HG03066 (cell line): ENCODE data around the gene ARHGAP29.

Experiments used
- ATAC-seq: cut with Tn5 transposase; IDR thresholded peaks from one replicate; pipeline ENCODE4 v1.9.1; 2021; ENCODE audit warnings: low read depth; ENCODE audit not compliant: unreplicated experiment

Gene ARHGAP29

DNA sequence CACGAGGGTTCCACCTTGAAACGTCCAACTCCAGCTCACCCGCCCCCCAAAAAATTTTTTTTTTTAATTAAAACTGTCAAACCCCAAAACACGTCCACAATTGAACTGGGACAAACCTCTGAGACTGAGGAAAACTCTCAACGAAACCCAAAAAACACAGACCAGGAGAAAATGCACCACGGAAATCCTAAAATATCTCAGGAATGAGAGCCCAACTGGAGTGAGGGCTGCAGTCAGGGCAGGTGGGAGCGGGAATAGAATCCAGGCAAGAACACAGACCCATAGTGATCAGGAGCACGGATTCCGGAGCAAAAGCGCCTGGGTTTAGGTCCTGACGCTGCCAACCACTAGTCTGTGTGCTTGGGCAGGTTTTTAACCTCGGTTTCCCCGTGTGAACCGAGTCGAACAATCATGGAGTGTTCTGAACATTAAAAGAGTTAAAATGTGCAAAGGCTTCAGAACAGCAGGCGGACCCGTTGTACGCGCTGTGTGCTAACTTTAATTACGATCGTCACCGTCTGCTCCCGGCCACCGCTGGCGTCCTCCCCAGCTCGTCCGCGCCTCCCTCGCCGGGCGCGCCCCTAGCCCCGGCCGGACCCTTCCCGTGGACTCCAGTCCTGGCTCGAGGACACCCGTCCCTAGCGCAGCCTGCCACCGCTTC is 624 bp downstream of the ARHGAP29 start:
- peak; percentile 5 for ATAC-seq

DNA sequence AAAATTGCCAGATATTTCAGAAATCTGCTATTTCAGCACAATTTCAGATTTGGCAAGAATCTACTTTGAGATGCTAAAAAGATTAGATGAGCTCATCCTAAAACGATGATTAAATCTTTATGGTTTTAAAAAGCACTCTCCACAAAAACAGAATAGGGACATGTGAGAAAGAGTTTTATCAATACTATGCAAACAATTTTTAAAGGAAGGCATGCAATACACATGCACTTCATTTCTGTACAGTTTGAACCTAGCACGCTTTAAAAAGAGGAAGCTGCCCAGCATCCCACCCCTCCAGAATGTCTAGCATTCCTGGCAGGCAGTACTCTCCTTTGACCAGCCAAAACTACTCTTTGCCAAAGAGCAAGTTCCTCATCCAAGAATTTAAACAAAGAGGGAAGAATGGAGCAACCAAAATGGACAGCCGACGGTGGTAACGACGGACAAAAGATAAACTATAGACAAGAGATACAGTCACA is 1.3 kb downstream of the ARHGAP29 start:
- ATAC-seq: no peak

DNA sequence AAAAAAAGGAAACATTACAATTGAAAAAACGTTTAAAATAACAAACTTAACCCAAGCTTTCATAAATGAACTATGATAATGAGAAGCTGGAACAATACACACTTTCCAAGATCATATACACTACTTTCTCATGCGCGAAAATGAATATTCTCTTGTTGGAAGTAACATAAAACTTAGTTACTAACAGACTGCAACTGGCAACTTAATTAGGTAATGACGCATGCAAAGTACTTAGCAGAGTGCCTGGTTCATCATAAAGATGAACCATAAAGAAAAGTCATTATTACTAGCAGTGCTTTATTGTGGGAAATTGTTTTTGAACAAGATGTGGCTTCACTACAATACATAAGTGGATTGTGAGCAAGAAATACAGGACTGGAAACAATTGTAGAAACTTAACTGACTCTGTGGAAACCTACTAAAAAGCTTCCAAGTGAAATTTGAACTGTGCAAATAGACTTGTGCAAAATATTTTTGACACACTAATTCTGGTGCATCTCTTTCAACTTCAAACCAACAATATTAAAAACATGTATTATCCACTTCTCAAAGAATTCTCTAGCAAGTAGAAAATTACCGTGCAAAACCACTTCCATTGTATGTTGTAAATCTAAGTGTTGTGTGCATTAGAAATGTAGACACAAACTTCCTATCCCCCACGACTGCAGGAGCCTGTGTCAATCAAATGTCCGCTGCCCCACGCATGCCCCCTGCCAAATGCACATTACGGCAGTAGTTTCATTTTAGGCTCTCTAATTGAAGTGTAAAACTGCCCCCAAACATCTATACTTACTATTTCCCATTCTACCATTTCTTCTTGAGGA is 2.0 kb downstream of the ARHGAP29 start:
- ATAC-seq: no peak

DNA sequence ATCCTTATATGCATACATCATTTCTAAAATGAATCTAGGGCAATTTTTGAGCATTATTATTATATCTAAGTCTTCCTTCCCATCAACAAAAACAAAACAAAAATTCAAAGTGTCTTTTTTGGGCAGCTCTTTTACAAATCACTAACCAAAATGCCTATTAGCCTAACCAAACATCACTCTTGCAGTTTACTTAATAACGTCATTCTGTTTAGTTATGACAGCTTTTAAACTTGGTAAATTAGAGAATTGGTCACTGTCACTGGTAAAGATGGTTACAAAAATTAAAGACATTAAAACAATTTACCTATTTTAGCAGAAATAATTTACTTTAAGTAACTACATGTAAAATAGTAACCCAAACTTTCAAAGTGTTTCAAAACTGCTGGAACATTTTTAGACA is 2.8 kb downstream of the ARHGAP29 start:
- ATAC-seq: no peak

DNA sequence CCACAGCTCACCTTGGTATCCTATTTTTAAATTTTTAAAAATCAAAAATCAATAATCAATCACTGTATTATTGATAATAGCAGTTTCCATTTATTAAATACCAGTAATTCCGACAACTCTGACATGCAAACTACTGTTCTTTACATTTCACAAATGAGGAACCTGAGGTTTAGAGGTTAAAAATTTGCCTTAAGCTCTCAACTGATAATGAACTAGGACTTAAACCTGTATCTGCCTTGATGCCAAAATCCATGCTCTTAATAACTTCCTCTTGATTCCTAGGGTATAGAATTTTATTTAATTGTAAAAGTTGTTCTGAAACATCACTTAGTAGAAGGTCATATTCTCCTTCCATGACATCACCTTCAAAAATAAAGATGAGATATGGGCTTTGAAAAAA is 5.6 kb downstream of the ARHGAP29 start:
- ATAC-seq: no peak

DNA sequence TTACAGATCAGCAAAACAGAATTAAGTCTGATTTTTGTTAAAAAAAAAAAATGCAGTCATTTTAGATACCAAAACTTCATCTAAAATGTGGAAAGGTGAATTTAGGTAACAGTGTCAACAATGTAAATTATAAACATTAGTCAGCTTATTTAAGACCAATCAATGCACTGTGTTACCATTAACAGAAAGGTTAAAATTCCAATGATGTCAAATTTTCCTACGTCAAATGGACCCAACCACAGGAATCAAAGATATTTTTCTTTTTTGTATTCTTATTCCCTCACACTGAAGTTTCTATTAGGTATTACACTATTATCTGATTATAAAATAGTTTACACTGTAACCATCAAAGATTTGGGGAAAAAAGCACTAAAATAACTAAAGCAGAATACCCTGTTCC is 6.5 kb downstream of the ARHGAP29 start:
- ATAC-seq: no peak

DNA sequence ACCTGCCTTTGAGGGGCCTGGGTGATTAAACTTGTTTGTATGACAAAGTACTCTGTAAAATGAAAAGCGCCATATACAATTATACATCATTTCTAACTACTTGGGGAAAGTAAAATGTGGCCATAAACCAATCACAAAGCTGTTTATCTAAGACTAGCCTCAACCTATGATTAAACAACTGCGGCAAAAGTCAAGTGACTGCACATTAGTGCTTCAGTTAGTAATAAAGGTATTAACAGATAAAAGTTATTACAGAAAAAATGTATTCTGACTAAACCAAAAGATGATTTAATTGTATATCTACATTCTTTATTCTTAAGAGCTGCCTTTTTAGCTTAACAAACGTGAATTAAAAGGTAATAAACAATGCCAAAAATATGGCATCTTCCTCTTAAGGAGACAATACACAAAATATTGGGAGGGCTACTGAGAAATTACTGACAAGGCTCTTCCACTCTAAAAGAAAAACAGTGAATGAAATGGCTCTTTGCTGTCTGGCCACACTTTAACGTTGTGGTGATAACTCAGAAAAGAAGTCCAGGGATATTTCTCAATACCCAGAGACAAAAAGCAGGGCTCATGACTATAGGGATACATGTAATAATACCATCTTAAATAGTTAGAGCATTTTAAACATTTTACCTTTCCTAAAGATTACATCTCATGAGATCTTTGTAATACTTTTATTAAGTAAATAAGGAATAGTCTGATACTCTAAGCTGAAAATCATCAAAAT is 8.6 kb downstream of the ARHGAP29 start:
- no peak for ATAC-seq

DNA sequence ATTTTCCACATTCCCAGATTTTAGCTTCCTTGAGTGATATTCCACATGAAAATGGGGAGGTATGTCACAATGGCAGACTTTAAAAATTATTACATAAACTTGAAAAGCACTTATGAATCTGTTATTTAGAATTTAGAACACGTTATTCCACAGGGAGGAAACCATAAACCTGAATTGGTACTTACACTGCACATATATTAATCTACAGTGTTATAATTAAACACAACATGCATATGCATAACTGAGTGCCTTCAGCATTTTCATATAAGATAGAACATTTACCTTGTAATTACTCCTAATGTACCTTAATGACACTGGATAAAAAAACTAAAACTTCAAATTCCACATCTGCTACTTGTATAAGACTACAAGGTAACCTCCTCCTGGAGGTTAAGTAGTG is 9.8 kb downstream of the ARHGAP29 start:
- no peak for ATAC-seq

DNA sequence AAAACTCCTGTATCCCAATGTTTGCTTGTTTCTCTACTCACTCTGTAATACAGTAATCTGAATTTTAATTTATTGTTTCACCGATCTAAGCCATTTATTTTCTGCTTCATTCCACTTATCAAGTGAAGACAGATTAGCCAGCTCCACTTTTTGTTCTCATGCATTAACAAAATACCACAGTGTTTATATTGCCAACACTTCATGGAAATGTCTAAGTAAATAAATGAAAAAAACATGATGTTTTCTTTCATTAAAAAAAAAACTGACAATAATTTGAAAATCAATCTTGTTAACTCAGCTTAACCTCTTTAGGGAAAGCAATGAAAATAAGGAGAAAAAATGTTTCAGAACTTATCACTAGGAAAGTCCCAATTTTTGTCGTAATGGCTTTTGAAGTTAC is 11.5 kb downstream of the ARHGAP29 start:
- no peak for ATAC-seq

DNA sequence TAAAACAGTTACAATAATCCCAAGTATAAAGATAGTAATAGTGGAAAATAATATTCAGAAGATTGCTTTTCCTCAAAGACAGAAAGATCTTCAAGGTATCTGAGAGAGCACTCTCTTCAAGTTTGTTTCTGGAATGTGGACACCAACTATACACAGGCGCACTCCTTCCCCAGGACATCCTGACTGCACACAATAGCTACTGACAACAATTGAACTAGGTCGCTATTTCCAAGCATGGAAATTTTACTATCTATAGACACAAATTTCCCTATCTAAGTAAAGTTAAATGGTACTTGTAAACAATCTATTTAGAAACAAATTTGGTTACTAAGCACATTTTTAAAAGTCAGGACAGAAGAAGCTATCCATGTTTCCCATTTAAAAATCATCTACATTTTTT is 19.1 kb downstream of the ARHGAP29 start:
- ATAC-seq: no peak

DNA sequence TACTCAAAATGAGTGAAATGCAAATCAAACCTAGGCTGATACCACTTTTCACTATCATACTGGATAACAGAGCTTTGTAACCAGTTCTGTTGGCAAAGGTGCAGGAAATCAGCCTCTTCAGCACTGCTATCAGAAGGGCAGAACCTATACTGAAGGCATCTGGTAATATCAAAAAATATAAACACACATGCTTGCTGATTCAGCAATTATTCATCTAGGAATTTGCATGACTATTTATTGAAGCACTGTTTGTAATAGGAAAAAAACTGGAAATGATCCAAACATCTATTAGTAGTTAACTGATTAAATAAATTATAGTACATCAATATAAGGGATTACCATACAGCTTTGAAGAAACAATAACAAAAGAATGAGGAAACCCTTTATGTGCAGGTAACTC is 21.4 kb downstream of the ARHGAP29 start:
- no peak for ATAC-seq

DNA sequence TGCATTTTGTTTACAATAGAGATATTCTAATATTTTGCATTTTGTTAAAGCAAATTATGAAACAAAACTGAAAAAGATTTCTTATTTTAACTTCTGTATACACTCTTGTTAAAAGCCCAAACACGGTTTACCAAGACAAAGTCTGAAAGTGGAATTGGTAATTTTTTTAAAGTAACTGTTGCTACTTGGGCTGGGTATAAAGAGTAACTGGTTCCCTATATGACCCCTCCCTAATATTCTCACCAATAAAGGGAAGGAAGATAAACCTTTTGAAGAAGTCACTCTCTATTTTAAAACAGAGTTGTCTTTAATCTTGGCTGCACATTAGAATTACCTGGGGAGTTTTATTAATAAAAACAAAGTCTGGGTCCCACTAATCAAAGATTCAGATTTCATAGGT is 27.4 kb downstream of the ARHGAP29 start:
- no peak for ATAC-seq

DNA sequence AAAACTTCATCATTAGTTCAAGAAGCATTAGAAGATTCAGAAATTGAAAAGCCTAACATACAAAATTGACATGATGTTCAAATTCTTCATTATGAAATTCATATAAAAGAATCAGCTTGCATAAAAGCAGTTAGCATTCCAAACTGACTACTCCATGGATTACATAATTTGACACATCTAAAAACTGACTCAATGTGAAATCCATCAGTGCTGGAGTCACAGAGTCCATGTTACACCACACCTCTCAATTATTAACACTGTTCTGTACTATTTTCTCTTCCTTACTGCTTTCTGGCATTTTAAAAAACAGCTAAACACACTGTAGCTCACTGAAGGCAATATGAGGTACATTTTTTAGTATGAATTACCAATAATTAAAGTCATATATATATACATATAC is 28.0 kb downstream of the ARHGAP29 start:
- no peak for ATAC-seq

DNA sequence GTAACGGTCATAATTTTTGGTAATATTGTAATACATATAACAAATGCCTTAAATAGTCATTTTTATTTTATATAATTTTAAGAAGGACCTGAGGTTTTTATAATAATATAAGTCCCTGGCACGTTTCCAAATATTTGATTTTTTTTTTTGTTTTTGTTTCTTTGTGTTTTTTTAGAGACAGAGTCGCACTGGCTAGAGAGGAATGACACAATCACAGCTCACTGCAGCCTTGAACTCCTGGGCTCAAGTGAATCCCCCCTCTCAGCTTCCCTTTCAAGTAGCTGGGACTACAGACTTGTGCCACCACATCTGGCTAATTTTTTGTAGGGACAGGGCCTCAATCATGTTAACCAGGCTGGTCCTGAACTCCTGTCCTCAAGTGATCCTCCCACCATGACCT is 29.7 kb downstream of the ARHGAP29 start:
- no peak for ATAC-seq

DNA sequence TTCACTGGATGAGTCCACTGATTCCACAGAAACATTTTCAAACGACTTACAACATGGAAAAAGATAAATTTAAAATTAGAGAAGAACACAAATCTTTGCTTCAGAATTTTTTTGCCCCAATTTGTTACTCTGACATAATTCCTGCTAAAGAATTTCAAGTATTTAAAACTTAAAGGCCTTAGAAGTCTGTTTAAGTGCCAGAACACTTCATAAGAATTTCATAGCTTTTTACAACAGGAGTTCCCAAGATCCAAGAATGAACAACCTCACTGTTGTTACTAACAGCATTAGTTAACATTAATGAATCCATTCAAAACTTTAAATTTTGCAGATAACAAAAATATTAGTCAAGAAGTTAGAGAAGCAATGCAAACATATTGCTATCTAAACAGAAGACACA is 31.7 kb downstream of the ARHGAP29 start:
- no peak for ATAC-seq

DNA sequence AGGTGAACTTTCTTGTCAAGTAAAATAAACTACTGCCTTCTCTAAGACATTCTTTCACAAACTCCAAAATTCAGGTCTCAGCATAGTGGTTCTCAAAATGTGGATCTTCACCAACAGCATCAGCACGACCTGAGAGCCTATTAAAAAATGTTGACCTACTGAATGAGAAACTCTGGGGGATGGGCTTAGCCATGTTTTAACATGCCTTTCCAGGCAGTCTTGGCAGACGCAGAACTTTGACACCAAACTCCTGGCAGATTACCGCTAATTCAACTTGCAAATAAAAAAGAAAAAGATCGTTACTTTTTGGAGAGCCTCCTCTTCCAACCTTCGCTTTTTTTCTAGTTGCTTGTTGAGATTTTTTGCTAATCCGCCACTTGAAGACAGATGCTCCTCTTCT is 35.1 kb downstream of the ARHGAP29 start:
- ATAC-seq: no peak

DNA sequence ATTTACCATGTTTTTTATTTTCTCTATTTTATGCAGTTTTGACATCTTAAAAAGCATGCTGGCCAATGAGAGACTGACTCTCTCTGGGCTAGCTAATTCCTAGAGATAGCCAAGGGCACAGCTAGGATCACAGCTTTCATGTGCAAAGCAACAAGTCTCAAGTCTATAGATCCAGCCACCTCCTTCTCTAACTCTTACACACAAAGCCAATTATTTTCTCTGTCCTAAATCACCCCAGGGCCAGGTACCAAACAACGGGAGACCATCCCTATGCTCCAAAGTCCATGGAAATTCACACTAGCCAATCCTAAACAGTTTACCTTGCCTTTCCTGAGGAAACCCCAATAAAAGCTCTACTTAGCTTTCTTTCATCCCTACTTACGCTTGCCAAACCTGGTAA is 38.0 kb downstream of the ARHGAP29 start:
- no peak for ATAC-seq

DNA sequence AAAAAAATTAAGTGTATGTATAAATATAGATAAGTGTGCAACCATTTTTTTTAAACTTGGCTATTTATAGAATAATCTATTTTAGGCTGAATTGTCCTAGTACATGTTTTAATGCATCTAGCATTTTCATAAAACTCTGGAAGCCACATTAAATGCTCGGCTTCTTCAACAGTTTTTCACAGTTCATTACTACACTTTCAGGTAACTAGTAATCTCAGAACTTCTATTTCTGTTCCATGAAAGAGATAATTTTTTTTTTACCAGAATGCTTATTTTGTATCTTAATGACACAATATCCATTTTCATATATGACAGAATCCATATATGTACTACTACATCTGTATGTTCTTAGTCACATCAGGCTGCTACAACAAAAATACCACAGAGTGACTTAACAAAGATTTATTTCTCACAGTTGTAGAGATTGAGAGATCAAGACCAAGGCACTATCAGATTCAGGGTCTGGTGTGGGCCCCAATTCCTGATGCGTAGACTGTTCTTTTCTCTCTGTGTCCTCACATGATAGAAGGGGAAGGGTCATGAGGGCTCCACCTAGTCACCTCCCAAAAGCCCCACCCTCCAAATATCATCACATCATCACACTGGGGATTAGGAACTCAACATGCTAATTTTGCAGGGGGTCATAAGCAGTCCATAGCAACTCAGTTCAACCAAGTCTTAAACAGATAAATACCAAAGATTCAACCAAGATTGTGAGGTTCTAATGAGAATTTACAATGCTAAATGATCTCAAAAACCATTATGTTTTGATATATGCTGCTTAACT is 43.1 kb downstream of the ARHGAP29 start:
- ATAC-seq: no peak

DNA sequence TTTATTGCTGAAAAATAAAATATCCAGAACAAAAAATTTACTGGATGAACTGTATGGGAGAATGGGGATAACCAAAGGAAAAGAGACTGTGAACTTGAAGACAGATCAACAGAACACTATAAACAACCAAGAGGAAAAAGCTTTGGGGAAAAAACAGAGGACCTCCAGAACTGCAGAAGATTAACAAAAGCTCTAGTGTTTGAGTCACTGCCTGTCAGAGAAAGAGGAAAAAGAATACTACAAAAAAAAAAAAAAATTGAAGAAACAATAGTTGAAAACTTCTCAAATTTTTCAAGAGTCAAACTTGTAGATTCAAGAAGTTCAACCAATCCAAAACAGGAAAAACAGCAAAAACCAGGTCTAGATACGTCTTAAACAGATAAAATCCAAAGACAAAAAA is 44.3 kb downstream of the ARHGAP29 start:
- ATAC-seq: no peak

DNA sequence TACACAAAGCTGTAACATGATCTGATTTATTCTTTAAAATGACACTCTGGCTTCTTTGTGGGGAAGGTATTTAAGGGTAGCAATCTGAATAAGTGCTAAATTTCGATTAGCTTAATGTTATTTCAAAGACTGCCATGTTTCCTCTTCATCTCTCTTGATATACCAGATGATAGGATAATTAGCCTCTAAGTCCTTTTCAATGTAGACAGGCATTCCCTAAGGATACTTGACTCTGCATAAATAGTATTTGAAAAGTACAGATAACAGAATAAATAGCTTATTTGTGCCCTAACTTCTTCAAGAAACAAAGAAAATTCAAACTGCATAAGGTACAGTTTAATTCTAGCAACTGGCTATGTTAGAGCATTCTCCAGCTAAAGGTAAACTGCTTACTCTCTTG is 46.2 kb downstream of the ARHGAP29 start:
- ATAC-seq: no peak

DNA sequence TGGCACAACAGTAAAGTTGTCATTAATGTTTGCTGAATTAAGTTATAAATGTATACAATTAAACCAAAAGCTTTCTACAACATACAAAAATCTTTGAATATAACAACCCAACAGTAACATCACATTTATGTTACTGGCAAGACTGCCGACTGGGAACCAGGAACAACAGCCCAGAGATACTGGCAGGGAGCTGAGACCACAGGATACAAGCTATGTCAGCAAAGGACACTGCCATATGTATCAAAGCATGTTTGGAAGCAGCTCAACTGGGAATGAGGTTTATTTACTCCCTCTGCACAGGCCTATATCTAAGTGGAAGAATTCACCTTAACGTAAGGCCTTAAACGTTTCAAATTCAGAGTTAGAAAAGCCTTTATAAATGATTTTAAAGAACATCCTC is 50.4 kb downstream of the ARHGAP29 start:
- no peak for ATAC-seq
